Thymus (tissue), 14 donors: Measurements from ENCODE around the gene RBP3. TPM values are rescaled to one million over a fixed set of nuclear protein-coding genes. Genes with fewer than 3 reads are reported as not detected.
A peak's percentile ranks its signal among the peaks of the same experiment; 100 is the strongest.

ENCODE experiments used
- DNase-seq, 9 donors: peaks; one replicate each; pipeline ENCODE4 v3.0.0-alpha.2; 2013; ENCODE audit warnings: low spot score in 9 of 9, low read depth in 6 of 9, missing footprints in 1 of 9
- H3K27ac ChIP-seq, 2 donors: one replicate each; pipeline ENCODE4 v1.5.1; 2013; ENCODE audit warnings: control low read depth in 1 of 2, low read depth in 1 of 2, low read length in 1 of 2, mild to moderate bottlenecking in 1 of 2, moderate library complexity in 1 of 2
- H3K27me3 ChIP-seq, 2 donors: one replicate each; pipeline ENCODE4 v1.5.1; 2013; ENCODE audit warnings: low read length in 1 of 2; ENCODE audit not compliant: control insufficient read depth in 2 of 2, insufficient read depth in 1 of 2
- H3K36me3 ChIP-seq, 2 donors: one replicate each; pipeline ENCODE4 v1.5.1; 2013; ENCODE audit warnings: low read length in 1 of 2, mild to moderate bottlenecking in 1 of 2, moderate library complexity in 1 of 2; ENCODE audit not compliant: control insufficient read depth in 2 of 2, insufficient read depth in 2 of 2
- H3K4me1 ChIP-seq, 2 donors: one replicate each; pipeline ENCODE4 v1.5.1; 2013; ENCODE audit warnings: low read length in 2 of 2; ENCODE audit not compliant: control insufficient read depth in 2 of 2, insufficient read depth in 2 of 2
- H3K4me3 ChIP-seq, 2 donors: one replicate each; pipeline ENCODE4 v1.5.1; 2013; ENCODE audit warnings: low read length in 2 of 2, control low read depth in 1 of 2, mild to moderate bottlenecking in 1 of 2
- H3K9me3 ChIP-seq, 2 donors: one replicate each; pipeline ENCODE4 v1.5.1; 2013; ENCODE audit warnings: low read length in 1 of 2, mild to moderate bottlenecking in 1 of 2; ENCODE audit not compliant: control insufficient read depth in 2 of 2, insufficient read depth in 1 of 2
- WGBS: extraction: QIAGEN DNeasy Blood & Tissue Kit; methylation state at CpG from one replicate; pipeline ENCODE4 v1.1.7; 2013; 5-methylcytosine and 5-hydroxymethylcytosine counted together
- long read RNA-seq, 10 donors: transcript quantifications; one replicate each; lab custom pipeline, GENCODE V29; 2026
- polyA plus RNA-seq: library from polyadenylated mRNA; stranded (reverse); fragments of 200-250 nt; gene quantifications from one replicate; pipeline ENCODE4 v1.2.3, GENCODE V29; 2013
- total RNA-seq: library from RNA; stranded (reverse); fragments of 120-200 nt; gene quantifications from one replicate; pipeline ENCODE4 v1.2.4, GENCODE V29; 2013
- donor health status: healthy.

Gene RBP3
- total RNA-seq (0.05 TPM), polyA plus RNA-seq (0.05 TPM)
- long read RNA-seq, donor 1, result 0 reads
- long read RNA-seq, donor 2, result 0 reads
- long read RNA-seq, donor 3, result 0 reads
- long read RNA-seq, donor 4, result 0 reads
- long read RNA-seq, donor 5, result 0 reads
- long read RNA-seq, donor 6, result 0 reads
- long read RNA-seq, donor 7, result 0 reads
- long read RNA-seq, donor 8, result 0 reads
- long read RNA-seq, donor 9, result 0 reads
- long read RNA-seq, donor 10, result 0 reads

GRCh38 chr10:47348138-47348651 is at the start of gene RBP3:
Gene RBP3 (plus strand): TSS chr10:47348363. CDS start chr10:47348485, 122 bp downstream.
- no peak within 1 kb of the TSS for H3K4me3 ChIP-seq
- H3K27me3 ChIP-seq, result no peaks in the 10 kb centered on the region
- no peaks in the 10 kb centered on the region for H3K36me3 ChIP-seq
- no peak for DNase-seq
- H3K27ac ChIP-seq, result no peak within 1 kb of the TSS
- H3K9me3 ChIP-seq, result no peaks in the 10 kb centered on the region
- 96% methylated on average over 5 of the region's 5 CpGs for WGBS
- H3K4me1 ChIP-seq, result no peaks in the 10 kb centered on the region

- no peak overlapping the region for H3K27ac ChIP-seq
- peaks cover 6 to 8% of the 10 kb centered on the region in 2 donors for H3K4me1 ChIP-seq
- H3K9me3 ChIP-seq, result no peaks in the 10 kb centered on the region
- no peak overlapping the region for H3K4me3 ChIP-seq
- 100% methylated on average over 1 of the region's 1 CpG for WGBS
- H3K36me3 ChIP-seq, result no peaks in the 10 kb centered on the region
- peaks cover 11 to 70% of the 10 kb centered on the region in 2 donors for H3K27me3 ChIP-seq
- no peak for DNase-seq
Observed at GRCh38 chr10:47298715-47299114, 49.4 kb upstream of the RBP3 start.

- 8% methylated on average over 64 of the region's 64 CpGs for WGBS
Observed at GRCh38 chr10:47299611-47300428, 48.3 kb upstream of the RBP3 start, which contains the start of gene GDF10. Gene GDF10 (plus strand): TSS chr10:47300197. CDS start chr10:47300652, 455 bp downstream.

GRCh38 chr10:47300429-47300931 is 47.7 kb upstream of the RBP3 start:
- H3K4me1 ChIP-seq, result peaks cover 6 to 8% of the 10 kb centered on the region in 2 donors
- 5% methylated on average over 57 of the region's 57 CpGs for WGBS
- no peak overlapping the region for H3K27ac ChIP-seq
- peaks cover 11 to 64% of the 10 kb centered on the region in 2 donors for H3K27me3 ChIP-seq
- no peak for DNase-seq
- H3K9me3 ChIP-seq, result no peaks in the 10 kb centered on the region
- no peaks in the 10 kb centered on the region for H3K36me3 ChIP-seq
- H3K4me3 ChIP-seq, result peak overlapping the region in 1 of 2 donors; percentile 56

More at GRCh38 chr10:47299611-47300428, 48.3 kb upstream of the RBP3 start, which contains the start of gene GDF10:
- H3K9me3 ChIP-seq, result no peaks in the 10 kb centered on the region
- no peak within 1 kb of the TSS for H3K27ac ChIP-seq
- peak within 1 kb of the TSS in 1 of 2 donors; percentile 56 for H3K4me3 ChIP-seq
- H3K36me3 ChIP-seq, result no peaks in the 10 kb centered on the region
- DNase-seq, result peak in 3 of 9 donors; percentile 30 to 46 (median 30)
- peaks cover 6 to 8% of the 10 kb centered on the region in 2 donors for H3K4me1 ChIP-seq
- peaks cover 11 to 70% of the 10 kb centered on the region in 2 donors for H3K27me3 ChIP-seq

- Histone ChIP-seq H3K36me3 (no peaks in the 10 kb centered on the region), H3K27me3 (peaks cover 11 to 54% of the 10 kb centered on the region in 2 donors), H3K4me1 (peaks cover 6 to 8% of the 10 kb centered on the region in 2 donors), H3K9me3 (no peaks in the 10 kb centered on the region), H3K27ac (no peak overlapping the region), H3K4me3 (no peak overlapping the region)
- no peak for DNase-seq
- WGBS, result 96% methylated on average over 2 of the region's 2 CpGs
Observed at GRCh38 chr10:47301833-47302232, 46.3 kb upstream of the RBP3 start.

GRCh38 chr10:47303105-47303504 is 45.1 kb upstream of the RBP3 start:
- 98% methylated on average over 7 of the region's 7 CpGs for WGBS
- H3K27ac ChIP-seq, result no peak overlapping the region
- H3K27me3 ChIP-seq, result peaks cover 11 to 46% of the 10 kb centered on the region in 2 donors
- DNase-seq, result no peak
- no peaks in the 10 kb centered on the region for H3K9me3 ChIP-seq
- no peaks in the 10 kb centered on the region for H3K36me3 ChIP-seq
- H3K4me1 ChIP-seq, result peaks cover 12 to 15% of the 10 kb centered on the region in 2 donors
- H3K4me3 ChIP-seq, result no peak overlapping the region

GRCh38 chr10:47303866-47304265 is 44.3 kb upstream of the RBP3 start:
- WGBS, result 98% methylated on average over 6 of the region's 6 CpGs

GRCh38 chr10:47305566-47305965 is 42.6 kb upstream of the RBP3 start:
- Histone ChIP-seq H3K27ac (no peak overlapping the region), H3K9me3 (no peaks in the 10 kb centered on the region), H3K27me3 (peaks cover 5 to 26% of the 10 kb centered on the region in 2 donors), H3K4me1 (peaks cover 9 to 13% of the 10 kb centered on the region in 2 donors), H3K36me3 (no peaks in the 10 kb centered on the region), H3K4me3 (no peak overlapping the region)
- WGBS, result 92% methylated on average over 2 of the region's 2 CpGs
- DNase-seq, result no peak

More at GRCh38 chr10:47303866-47304265, 44.3 kb upstream of the RBP3 start:
- Histone ChIP-seq H3K36me3 (no peaks in the 10 kb centered on the region), H3K27me3 (peaks cover 11 to 41% of the 10 kb centered on the region in 2 donors), H3K4me1 (peaks cover 12 to 15% of the 10 kb centered on the region in 2 donors), H3K27ac (no peak overlapping the region), H3K4me3 (no peak overlapping the region), H3K9me3 (no peaks in the 10 kb centered on the region)
- DNase-seq, result no peak
